CD4-positive, alpha-beta T cell treated with Interleukin-12 subunit alpha and Interleukin-12 subunit beta, for 1 hour (primary cell): ENCODE results near the gene HOATZ.

Source experiments
- DNase-seq: peaks from one replicate; pipeline ENCODE4 v3.0.0-alpha.2; 2020

The HOATZ gene

GRCh38 chr11:111585371-111585770, 70.8 kb downstream of the HOATZ start:
- no peak for DNase-seq

GRCh38 chr11:111586388-111586831, 71.8 kb downstream of the HOATZ start:
- DNase-seq, result peak; percentile 68
